Natural killer cell (primary cell): ENCODE results near the gene TMBIM1. TPM values are rescaled to one million over a fixed set of nuclear protein-coding genes. Genes with fewer than 3 reads are reported as not detected.

Experiments used
- ATAC-seq, 3 donors: fragments of 150-1000 bp in 2 of 3; fragments of 200-7000 bp in 1 of 3; cut with Tn5 transposase; 1 replicate in 1 of 3; 2 replicates in 2 of 3; pipeline ENCODE4 v1.10.0; 2021; ENCODE audit warnings: mild to moderate bottlenecking in 2 of 3, moderate library complexity in 2 of 3
- DNase-seq, 2 donors: peaks; one replicate each; pipeline versions ENCODE4 v3.0.0 to v3.0.0-alpha.2; 2013 to 2021; ENCODE audit warnings: mixed read lengths in 1 of 2
- H3K27ac ChIP-seq: one replicate; pipeline ENCODE4 v1.5.1; 2013; ENCODE audit warnings: mild to moderate bottlenecking, low read length
- H3K27me3 ChIP-seq: one replicate; pipeline ENCODE4 v1.6.1; 2013; ENCODE audit warnings: low read length; ENCODE audit not compliant: control insufficient read depth, insufficient read depth
- H3K36me3 ChIP-seq: one replicate; pipeline ENCODE4 v1.6.1; 2013; ENCODE audit warnings: low read length; ENCODE audit not compliant: control insufficient read depth, insufficient read depth
- H3K4me1 ChIP-seq: one replicate; pipeline ENCODE4 v1.6.1; 2013; ENCODE audit warnings: low read length; ENCODE audit not compliant: control insufficient read depth, insufficient read depth
- H3K4me3 ChIP-seq: one replicate; pipeline ENCODE4 v1.5.1; 2013; ENCODE audit warnings: low read length
- H3K9me3 ChIP-seq: one replicate; pipeline ENCODE4 v1.6.1; 2013; ENCODE audit warnings: low read length; ENCODE audit not compliant: control insufficient read depth, insufficient read depth
- H3K27ac Mint-ChIP-seq, 2 donors: one replicate each; pipeline ENCODE4 v1.8.0; 2022; ENCODE audit warnings: mild to moderate bottlenecking in 2 of 2, mixed read lengths in 2 of 2, moderate library complexity in 1 of 2
- H3K27me3 Mint-ChIP-seq, 2 donors: one replicate each; pipeline ENCODE4 v1.8.0; 2022; ENCODE audit warnings: low read depth in 2 of 2, mixed read lengths in 2 of 2
- H3K36me3 Mint-ChIP-seq: one replicate; pipeline ENCODE4 v1.8.0; 2022; ENCODE audit warnings: mixed read lengths
- H3K4me1 Mint-ChIP-seq, 2 donors: one replicate each; pipeline ENCODE4 v1.8.0; 2022; ENCODE audit warnings: mixed read lengths in 2 of 2
- H3K4me3 Mint-ChIP-seq: one replicate; pipeline ENCODE4 v1.8.0; 2022; ENCODE audit warnings: mild to moderate bottlenecking, moderate library complexity, mixed read lengths
- H3K9me3 Mint-ChIP-seq, 2 donors: one replicate each; pipeline ENCODE4 v1.8.0; 2022; ENCODE audit warnings: mixed read lengths in 2 of 2
- WGBS: methylation state at CpG from one replicate; pipeline ENCODE4 v1.1.7; 2013; ENCODE audit warnings: missing lambda C conversion rate; ENCODE audit not compliant: insufficient coverage; 5-methylcytosine and 5-hydroxymethylcytosine counted together
- intact Hi-C: fragments of 100-400 bp; cut with micrococcal nuclease; formaldehyde crosslinking; loops from one replicate; pipeline ENCODE4 v1.14.2; 2022
- total RNA-seq, 4 donors: library from RNA; stranded (reverse); fragments of 120-200 nt in 1 of 4; gene quantifications; one replicate each; pipeline versions ENCODE4 v1.2.3 to v1.2.4, GENCODE V29; 2013 to 2022
- TF ChIP-seq, protein P1 (sequence below): fragments of 200-600 bp; IDR thresholded peaks from one replicate; pipeline ENCODE4 v1.8.0; 2022; ENCODE audit warnings: antibody characterized with exemption

The TMBIM1 gene
- total RNA-seq, 3 donors from 2014 or later (not counting 1 experiment from before 2014, with no cell fraction given), result 84.9 to 107 (median 95.1) TPM

DNA sequence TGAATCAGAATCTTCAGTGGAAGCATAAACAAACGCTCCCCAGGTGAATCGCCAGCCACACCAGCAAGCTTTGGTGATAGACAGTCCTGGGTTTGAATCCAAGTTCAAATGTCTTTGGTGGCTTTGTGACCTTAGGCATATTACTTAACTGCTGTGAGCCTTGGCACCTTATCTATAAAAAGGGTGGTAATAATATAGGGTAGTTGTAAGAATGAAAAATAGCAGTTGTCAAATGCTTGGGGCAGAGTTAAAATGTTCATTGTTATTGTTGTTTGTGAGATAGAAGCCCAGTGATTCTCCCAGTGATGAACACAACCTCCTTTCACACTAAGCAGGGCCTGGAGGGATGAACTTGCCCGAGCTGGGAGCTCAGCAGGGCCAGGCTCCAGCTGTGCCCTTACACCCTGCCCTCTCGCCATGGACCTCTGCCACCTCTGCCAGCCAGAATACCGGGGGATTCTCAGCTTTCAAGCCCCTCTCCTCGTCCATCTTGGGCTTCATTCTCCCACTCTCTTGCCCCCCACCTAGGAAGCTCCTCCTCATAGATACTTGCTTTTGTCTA, 6.1 kb upstream of the TMBIM1 start:
- DNase-seq (no peak), ATAC-seq (no peak)
- TF ChIP-seq, protein P1, sequence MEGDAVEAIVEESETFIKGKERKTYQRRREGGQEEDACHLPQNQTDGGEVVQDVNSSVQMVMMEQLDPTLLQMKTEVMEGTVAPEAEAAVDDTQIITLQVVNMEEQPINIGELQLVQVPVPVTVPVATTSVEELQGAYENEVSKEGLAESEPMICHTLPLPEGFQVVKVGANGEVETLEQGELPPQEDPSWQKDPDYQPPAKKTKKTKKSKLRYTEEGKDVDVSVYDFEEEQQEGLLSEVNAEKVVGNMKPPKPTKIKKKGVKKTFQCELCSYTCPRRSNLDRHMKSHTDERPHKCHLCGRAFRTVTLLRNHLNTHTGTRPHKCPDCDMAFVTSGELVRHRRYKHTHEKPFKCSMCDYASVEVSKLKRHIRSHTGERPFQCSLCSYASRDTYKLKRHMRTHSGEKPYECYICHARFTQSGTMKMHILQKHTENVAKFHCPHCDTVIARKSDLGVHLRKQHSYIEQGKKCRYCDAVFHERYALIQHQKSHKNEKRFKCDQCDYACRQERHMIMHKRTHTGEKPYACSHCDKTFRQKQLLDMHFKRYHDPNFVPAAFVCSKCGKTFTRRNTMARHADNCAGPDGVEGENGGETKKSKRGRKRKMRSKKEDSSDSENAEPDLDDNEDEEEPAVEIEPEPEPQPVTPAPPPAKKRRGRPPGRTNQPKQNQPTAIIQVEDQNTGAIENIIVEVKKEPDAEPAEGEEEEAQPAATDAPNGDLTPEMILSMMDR, result no peak
- Mint-ChIP-seq H3K36me3 (no peaks in the 10 kb centered on the region), H3K4me1 (peaks cover 13 to 19% of the 10 kb centered on the region in 2 donors), H3K27ac (no peak overlapping the region), H3K27me3 (no peaks in the 10 kb centered on the region), H3K9me3 (no peaks in the 10 kb centered on the region), H3K4me3 (no peak overlapping the region)
- intact Hi-C loops, result no loop called here
- WGBS, result 85% methylated on average over 6 of the region's 6 CpGs
- no peaks in the 10 kb centered on the region for H3K27me3 ChIP-seq
- H3K9me3 ChIP-seq, result no peaks in the 10 kb centered on the region
- peaks cover 17% of the 10 kb centered on the region for H3K4me1 ChIP-seq
- H3K36me3 ChIP-seq, result no peaks in the 10 kb centered on the region
- H3K4me3 ChIP-seq, result no peak overlapping the region
- no peak overlapping the region for H3K27ac ChIP-seq

DNA sequence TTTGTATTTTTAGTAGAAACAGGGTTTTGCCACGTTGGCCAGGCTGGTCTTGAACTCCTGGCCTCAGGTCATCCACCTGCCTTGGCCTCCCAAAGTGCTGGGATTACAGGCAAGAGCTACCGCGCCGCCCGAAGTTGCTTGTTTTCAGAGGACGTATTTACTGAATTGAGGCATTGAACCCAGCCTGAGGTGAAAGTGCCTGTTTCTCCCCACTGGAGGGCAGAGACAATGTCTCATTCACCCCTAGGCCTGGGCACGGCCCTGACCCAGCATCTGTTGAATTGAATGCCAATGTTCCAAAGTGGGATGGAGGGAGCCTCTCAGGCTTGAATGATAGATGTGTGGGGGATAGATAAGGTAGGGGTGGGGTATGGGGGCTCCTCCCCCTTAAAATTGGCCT, 4.5 kb upstream of the TMBIM1 start:
- Mint-ChIP-seq H3K4me3 (no peak overlapping the region), H3K36me3 (no peaks in the 10 kb centered on the region), H3K4me1 (peaks cover 13 to 25% of the 10 kb centered on the region in 2 donors), H3K27ac (no peak overlapping the region), H3K9me3 (no peaks in the 10 kb centered on the region), H3K27me3 (no peaks in the 10 kb centered on the region)
- H3K27ac ChIP-seq, result no peak overlapping the region
- 97% methylated on average over 6 of the region's 7 CpGs for WGBS
- H3K4me1 ChIP-seq, result peaks cover 22% of the 10 kb centered on the region
- ATAC-seq (no peak), DNase-seq (no peak)
- intact Hi-C loops, result no loop called here
- H3K9me3 ChIP-seq, result no peaks in the 10 kb centered on the region
- TF ChIP-seq, protein P1, result no peak
- H3K4me3 ChIP-seq, result no peak overlapping the region
- no peaks in the 10 kb centered on the region for H3K27me3 ChIP-seq
- no peaks in the 10 kb centered on the region for H3K36me3 ChIP-seq

DNA sequence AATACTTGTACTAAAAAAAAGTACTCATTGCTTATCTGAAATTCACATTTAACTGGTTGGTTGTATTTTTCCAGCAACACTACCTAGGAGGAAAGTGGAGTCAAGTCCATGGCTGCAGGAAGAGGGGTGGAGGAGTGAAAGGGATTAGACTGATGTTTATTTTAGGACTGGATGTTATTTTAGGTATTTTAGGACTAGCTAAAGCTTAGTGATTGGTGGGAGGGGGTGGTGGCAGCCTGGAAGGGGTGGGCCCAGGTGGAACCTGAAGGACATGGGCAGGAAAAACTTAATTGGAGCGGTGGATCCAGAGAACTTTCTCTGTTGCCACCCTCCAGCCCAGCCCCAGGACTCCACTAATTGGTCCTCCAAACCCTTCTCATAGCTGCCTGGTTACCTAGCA, 3.9 kb upstream of the TMBIM1 start:
- intact Hi-C loops, result no loop called here
- no peak overlapping the region for H3K27ac ChIP-seq
- no peaks in the 10 kb centered on the region for H3K9me3 ChIP-seq
- ATAC-seq (no peak), DNase-seq (no peak)
- no peaks in the 10 kb centered on the region for H3K27me3 ChIP-seq
- H3K27ac Mint-ChIP-seq, result no peak overlapping the region
- WGBS, result 94% methylated on average over 1 of the region's 1 CpG
- H3K4me3 ChIP-seq, result no peak overlapping the region
- peaks cover 24% of the 10 kb centered on the region for H3K4me1 ChIP-seq
- H3K36me3 ChIP-seq, result no peaks in the 10 kb centered on the region
- no peaks in the 10 kb centered on the region for H3K9me3 Mint-ChIP-seq
- H3K4me1 Mint-ChIP-seq, result peaks cover 15 to 27% of the 10 kb centered on the region in 2 donors
- TF ChIP-seq, protein P1, result no peak
- H3K27me3 Mint-ChIP-seq, result no peaks in the 10 kb centered on the region
- no peaks in the 10 kb centered on the region for H3K36me3 Mint-ChIP-seq
- no peak overlapping the region for H3K4me3 Mint-ChIP-seq

GRCh38 chr2:218295029-218295428, 2.7 kb upstream of the TMBIM1 start:
- Histone ChIP-seq H3K4me3 (no peak overlapping the region), H3K27ac (no peak overlapping the region), H3K27me3 (no peaks in the 10 kb centered on the region), H3K36me3 (no peaks in the 10 kb centered on the region), H3K9me3 (no peaks in the 10 kb centered on the region), H3K4me1 (peaks cover 33% of the 10 kb centered on the region)
- WGBS, result 96% methylated on average over 7 of the region's 7 CpGs
- ATAC-seq (no peak), DNase-seq (no peak)
- peaks cover 24 to 36% of the 10 kb centered on the region in 2 donors for H3K4me1 Mint-ChIP-seq
- no peaks in the 10 kb centered on the region for H3K27me3 Mint-ChIP-seq
- H3K36me3 Mint-ChIP-seq, result no peaks in the 10 kb centered on the region
- no peaks in the 10 kb centered on the region for H3K9me3 Mint-ChIP-seq
- no peak overlapping the region for H3K4me3 Mint-ChIP-seq
- H3K27ac Mint-ChIP-seq, result no peak overlapping the region
- TF ChIP-seq, protein P1, result no peak
- intact Hi-C loops, result no loop called here
